GM19455 (cell line): ENCODE measurements around the gene HSF2BP.
"Not testable (repeated sequence)": the region's sequence is repeated elsewhere in the genome, so short reads cannot be mapped to it uniquely, and the experiment has no call there.

Experiments
- ATAC-seq: cut with Tn5 transposase; IDR thresholded peaks from one replicate; pipeline ENCODE4 v1.9.1; 2021; ENCODE audit not compliant: unreplicated experiment

HSF2BP gene

DNA sequence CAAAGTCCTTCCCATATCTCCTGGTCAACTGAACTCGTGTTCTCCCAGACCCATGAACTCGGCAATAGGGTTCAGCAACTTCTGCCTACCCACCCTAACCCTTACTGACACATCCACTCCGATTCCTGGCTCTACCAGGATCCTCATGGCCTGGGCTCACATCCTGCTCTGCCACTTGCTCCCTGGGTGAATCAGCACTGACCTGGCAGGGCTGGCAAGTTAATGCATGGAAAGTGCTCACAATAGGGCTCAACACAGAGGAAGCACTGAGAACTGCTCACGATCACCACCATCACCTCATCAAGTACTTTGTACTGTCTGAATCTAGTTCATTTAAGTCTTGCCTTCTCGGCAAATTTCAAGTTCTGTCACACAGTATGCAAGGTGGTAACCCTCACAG is 96.8 kb downstream of the HSF2BP start:
- ATAC-seq: not testable (repeated sequence)

DNA sequence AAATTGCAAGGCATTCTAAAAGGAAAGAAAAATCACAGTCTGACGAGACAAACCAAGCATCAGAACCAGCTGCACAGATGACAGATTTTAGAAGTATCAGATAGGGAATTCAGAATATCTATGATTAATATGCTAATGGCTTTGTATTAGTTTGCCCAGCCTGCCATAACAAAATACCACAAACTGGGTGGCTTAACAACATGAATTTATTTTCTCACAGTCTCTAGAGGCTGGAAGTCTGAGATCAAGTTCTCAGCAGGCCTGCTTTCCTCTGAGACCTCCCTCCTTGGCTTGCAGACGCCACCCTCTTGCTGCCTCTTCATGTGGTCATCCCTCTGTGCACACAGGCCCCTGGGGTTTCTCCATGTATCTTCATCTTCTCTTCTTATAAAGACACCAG is 118.7 kb downstream of the HSF2BP start:
- not testable (repeated sequence) for ATAC-seq

DNA sequence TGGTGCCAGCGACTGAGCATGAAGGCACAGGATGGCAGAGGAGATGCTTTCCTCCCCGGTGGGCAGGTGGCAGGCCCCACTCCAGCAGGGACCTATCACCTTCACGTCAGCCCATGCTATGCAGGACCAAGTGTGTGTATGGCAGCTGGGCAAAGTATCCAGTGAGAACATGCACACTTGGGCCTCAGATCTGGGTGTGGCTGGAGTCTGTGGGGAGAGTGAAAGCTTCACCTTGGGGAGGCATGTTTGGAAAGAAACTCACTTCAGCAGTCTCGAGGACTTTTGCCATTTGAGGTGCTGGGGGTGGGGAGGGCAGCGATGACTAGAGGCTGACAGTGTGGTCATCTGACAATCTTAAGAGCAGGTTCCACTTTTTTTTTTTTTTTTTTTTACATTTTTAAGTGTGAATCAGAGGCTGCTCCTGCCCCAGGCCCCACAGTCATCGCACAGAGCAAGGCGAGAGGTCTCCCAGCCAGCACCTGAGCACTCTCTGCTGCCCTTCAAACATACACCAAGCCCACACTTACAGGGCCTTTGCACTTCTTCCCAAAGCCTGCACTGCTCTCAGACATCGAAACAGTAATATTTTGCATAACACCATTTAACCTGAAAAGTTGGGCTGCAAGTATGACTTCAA is 136.7 kb downstream of the HSF2BP start:
- ATAC-seq: not testable (repeated sequence)

DNA sequence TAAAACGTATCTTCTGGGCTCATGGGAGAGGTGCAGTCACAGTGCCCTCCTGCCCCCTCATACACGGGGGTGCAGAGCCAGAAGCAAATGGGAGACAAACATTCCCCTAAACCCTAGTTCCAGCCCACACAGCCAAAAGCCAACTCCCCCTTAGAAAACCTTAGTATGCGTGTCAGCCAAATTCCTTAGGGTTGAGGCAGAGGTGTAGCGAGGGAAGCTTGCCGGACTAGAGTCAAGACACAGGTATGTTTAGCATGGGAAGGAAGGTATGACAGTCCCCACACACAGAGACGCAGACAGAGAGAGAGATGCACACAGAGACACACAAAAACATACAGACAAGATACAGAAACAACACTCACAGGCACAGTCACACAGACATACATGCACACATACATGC is 141.6 kb downstream of the HSF2BP start:
- not testable (repeated sequence) for ATAC-seq

DNA sequence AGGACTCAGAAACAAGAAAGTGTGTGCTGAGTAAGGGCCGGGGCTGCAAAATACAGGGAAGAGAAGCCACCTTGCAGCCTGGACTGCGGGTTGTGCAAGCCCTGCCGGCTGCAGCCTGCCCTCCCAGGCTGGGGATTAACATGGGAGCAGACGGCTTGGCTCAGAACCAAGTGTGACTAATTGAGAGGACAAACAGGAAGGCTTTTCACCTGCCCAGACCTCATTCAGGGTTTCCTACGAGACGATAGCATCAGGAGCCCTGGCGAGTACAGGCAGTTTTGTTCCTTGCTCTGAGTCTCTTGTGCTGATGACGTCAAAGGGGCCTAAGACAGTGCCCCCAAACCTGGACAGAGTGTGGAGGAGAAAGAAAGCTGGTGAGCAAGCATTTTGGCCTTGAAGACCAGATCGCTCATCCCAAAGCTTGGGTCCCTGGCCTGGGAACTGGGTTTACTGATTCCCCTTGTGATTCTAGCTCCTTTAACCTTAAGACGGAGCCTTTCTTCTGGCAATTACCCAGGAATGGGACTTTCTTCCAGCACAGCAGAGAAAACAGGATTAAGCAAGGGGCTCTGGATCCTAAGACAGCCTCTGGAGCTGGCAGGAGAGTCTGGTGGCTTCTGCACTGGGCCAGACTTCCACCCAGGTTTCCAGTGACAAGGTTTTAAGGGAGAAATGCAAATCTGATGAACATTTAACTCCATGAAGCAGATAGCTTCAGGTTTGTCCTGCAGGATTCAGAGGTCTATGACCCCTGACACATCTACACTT is 142.2 kb downstream of the HSF2BP start:
- ATAC-seq: not testable (repeated sequence)

DNA sequence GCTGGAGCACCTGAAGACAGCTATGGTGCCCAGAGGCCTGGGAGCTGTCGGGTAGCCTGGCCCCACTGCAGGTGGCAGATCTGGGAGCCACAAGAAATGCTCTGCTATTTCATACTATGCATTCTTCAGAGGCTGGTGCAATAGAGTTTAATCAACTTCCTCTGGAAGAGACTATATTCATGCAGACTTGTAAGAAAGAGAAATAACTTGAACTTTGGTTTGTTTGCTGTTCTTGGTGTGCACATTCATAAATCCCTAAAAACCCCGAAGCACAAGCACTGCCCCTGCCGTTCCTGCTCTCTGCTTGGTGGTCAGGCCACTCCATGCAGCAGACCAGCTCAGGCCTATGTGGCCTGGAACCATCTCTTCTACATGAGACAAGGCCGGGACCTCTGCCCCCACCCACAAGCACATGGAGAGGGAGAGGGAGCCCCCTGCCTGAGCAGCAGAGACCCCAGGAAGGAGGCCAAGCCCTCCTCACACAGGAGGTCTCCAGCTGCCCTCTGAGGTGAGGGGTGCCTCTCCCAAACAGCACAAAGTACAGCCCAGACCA is 142.9 kb downstream of the HSF2BP start:
- ATAC-seq: not testable (repeated sequence)

DNA sequence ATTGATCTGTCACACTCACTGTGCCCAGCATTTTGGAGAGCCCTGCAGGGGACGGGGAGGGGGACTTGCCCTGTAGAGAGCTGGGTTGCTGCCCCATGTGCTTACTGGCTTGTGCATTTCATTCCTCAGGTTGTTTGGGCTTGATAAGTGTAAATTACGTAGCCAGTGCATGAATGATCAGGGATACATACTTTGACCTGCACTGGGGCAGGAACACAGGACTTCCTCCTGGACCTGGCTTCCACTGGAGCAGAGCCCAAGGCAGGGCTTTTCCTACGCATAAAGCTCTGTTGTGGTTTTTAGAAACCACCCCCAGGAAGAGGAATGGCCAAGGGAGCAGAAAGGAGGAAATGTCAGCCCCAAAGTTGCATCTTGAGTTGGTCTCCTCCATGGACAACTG is 144.5 kb downstream of the HSF2BP start:
- ATAC-seq: not testable (repeated sequence)

DNA sequence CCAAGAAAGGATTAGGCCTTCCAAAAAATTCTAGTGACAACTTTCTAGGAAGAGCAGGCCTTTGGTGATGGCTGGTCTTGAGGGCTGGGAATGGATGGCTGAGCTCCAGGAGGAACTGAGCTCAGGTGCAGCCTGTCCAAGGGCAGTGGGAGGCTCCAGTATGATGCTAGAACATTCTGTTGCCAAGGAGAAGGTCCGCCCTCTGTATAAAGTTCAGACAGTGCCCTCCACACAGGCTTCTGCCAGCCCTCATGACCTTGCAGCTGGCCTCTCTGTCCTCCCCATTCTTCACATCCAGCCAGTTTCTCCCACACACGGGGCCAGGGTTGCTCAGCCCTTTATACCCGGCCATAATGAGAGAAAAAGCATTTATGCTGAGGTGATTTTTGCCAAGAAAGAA is 146.3 kb downstream of the HSF2BP start:
- not testable (repeated sequence) for ATAC-seq

DNA sequence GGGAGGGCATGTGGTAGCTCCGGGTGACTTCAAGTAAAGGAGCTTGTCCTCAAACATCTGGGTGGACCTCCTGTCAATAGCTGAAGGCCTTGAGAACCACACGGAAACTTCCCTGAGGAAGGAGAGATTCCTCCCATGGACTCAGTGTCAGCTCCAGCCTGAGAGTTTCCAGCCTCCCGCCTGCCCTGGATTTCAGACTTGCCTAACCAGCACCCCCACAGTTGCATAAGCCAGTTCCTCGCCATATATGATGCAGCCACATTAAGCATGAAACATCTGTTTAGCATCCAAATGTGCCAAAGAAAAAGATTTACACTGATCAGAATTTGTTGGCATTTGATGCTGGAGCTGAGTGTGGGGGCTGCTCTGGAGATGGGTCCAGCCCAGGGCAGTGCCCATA is 148.1 kb downstream of the HSF2BP start:
- ATAC-seq: not testable (repeated sequence)

DNA sequence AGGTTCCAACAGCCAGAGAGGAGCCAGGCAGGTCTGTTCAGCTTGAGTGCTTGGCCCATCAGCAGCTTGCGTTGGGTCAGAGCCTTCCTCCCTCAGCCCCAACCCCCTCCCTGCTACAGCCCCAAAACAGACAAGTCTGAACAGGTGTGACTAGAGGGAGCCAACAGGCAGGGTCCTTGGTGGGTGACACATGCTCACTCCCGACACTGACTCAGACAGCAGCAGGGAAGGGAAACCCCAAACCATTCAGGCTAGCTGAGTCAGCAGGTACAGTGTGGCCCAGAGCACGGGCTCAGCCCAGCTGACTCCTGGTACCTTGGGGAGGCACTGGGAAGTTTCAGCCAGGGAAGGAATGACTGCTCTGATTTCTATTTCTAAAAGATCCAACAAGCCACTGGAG is 148.6 kb downstream of the HSF2BP start:
- ATAC-seq: not testable (repeated sequence)

DNA sequence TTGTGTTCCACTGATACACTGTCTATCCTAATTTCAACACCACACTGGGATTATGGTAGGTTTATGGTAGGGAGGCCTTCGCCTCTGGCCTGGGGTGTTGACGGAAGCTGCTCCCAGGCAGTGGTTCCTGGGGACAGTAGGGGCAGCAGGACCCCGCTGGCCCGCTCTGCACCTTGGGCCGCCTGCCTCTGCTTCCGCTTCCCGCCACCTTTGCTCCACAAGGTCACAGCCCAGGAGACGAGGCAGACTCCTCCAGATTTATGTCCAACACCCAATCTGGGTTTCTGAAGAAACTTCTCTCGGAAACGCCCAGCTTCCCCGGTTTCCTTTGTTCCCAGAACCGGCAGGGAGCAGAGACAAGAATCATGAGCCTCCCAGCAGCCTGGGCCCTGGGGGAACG is 155.4 kb downstream of the HSF2BP start:
- not testable (repeated sequence) for ATAC-seq

DNA sequence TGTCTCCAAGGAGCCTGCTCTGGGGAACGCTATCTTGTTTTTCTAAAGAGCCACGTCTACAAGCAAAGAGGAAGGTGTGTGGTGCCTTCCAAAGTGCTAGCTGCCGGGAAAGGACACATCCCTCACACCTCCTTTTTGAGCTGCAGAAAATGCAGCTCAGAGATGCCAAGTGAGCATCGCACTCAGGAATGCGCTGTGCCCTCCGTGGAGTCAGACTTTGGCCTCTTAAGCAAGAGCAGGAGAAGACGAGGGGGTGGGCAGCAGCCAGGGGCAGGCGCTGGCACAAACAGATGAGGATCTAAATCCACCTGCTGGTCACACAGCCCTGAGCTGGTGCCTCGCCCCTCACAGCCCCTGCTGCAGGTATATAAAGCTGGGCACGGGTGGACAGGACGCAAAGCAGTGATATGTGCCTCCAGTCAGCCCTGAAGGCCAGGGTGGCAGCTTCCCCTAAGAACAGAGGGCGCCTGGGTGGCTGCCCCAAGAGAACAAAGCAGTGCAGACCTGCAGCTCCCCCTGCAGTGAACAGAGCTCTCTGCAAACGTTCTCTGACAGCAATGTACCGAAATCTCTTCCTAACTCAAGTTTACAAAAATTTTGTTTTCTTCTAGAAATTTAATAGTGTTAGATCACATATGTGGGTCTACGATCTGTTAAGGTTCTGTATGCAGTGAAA is 156.1 kb downstream of the HSF2BP start:
- ATAC-seq: not testable (repeated sequence)

DNA sequence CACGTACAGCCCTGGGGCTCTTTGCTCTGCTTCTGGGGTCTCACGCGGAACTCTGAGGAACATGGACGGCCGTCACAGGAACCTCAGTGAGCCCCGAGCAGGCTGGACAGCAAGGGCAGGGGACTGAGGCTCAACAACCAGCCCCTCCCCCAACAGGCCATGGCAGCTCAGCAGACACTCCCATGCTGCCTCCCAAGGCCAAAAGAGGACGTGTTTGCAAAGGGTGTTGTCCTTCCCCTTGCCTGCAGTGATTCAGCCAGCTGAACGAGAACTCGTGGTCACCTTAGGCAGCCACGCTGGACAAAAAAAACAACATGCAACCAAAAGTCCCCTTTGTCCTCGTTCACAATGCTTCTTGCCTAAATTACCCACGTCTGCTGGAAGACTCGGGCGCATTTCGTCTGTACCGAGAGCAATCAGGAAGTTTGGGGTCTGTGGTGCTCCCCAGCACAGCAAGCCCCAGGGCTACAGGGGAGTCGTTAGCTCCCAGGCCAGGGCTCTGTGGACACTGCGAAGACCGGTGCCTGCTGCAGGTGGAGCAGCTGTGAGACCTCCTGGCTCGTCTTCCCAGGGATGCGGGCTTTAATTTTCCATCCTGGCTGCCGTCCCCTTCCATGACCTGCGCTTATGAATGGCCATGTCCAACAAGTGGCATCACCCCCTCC is 156.7 kb downstream of the HSF2BP start:
- not testable (repeated sequence) for ATAC-seq

DNA sequence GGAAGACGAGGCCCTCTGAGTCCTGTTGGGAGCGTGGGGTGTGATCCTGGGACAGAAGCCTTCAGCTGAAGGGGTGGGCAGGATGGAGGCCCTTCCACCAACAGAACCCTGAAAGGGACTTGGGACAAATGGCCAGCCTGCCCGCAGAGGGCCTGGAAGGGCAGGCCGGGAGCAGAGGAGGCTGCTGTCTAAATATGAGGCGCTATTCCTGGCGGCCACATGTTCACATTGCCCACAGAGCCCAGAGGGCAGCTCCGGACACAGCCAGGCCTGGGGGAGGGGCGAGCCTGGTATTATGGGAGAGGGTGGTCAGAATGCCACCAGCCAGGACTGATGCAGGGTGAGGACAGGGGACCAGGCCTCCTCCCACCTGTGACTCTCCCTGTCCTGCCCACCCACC is 160.4 kb downstream of the HSF2BP start:
- not testable (repeated sequence) for ATAC-seq

DNA sequence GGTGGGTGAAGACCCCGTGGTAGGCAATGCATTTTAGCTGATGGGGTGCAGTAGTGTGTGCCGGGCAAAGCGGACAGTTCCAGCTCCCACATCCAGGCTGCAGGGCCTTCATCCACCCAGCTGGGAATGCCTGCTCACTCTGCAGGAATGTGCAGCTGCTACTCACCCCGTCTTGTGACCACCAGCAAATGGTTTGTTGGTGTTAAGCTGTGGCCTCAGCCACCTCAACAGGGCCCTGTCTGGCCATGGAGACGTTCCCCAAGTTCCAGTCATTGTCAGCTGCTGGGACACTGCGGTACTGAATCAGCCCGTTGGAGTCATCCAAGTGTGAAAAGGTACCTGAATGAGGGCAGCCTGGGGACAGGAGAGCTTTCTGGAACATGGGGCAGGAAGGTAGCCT is 161.2 kb downstream of the HSF2BP start:
- ATAC-seq: not testable (repeated sequence)

DNA sequence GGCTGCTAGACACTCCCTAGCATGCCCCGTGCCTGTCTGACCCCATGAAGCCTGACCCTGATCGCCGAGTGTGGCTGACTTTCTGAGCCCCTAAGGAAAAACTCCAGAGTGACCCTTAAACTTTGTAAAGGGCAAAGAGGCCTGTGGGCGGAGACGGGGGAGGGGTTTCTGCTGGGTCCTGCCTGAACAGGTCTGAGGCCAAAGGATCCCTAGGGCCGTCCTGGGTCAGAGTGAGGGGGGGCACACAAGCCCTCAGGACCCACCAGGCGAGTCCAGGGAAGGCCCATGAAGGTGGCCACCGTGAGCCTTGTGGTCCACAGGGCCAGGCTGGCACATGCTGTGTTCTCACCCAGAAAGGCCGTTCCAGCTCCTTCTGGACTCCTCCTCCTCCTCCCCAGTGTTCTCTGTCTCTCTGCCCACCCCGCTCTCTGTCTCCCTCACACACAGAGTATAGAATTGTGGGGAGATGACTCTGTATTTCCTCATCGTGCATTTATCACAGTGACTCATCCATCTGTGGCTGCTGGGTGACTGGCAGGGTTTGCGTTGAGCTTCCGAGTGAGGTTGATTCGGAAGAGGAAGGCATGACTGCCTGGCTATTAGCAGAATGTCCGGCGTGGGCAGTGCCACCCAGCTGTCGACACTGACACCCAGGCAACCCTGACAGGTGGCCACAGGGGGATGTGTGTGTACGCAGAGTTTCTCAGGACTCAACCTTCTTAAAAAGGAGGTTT is 164.8 kb downstream of the HSF2BP start:
- not testable (repeated sequence) for ATAC-seq

DNA sequence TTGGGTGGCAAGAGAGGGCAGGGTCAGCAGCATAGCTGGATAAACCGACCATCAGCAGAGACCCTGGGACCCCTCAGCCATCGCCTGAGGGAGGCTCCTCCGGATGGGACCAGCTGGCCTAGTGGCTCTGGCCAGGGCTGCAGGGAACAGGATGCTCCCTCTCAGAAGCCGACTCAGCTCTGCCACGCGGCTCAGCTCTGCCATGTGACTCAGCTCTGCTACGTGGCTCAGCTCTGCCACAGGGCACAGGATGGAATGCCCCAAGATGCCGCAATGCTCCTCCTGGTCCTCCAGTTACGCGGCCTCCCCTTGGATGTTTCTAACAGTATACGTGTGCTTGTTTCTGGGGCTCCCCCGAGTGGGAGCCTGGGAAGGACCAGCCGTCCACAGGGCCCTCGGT is 165.8 kb downstream of the HSF2BP start:
- ATAC-seq: not testable (repeated sequence)

DNA sequence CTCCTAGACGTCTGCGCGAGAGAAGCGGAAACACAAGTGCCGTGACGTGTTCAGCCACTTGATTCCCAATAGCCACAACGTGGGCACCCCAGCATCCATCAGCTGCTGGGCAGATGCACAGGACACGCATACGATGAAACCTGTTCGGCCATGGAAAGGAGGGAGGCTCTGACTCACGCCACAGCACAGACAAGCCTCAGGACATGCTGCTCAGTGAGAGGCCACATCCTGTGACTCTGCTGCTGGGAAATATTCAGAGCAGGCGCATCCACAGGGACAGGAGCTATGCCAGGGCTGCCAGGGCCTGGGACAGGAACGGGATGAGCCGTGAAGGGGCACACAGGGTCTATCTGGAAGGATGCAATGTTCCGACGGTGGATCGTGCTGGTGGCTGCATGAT is 171.1 kb downstream of the HSF2BP start:
- ATAC-seq: not testable (repeated sequence)

DNA sequence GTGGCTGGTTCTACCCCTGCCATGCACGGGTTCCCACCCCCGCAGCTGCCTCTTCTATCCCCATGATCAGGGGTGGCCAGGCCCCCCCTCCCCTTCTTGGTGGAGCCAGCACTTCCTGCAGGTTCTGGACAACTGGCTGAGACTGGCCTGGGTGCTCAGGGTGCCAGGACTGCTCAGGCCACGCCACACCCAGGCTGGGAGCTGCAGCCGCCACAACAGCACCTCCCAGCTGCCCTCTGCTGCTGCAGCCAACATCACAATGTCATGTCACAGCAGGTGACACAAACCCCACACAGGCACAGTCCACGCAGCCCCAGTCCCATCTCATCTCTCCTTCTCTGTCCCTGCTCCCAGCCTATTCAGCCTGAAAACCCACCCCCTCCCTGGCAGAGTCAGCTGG is 173.2 kb downstream of the HSF2BP start:
- not testable (repeated sequence) for ATAC-seq

DNA sequence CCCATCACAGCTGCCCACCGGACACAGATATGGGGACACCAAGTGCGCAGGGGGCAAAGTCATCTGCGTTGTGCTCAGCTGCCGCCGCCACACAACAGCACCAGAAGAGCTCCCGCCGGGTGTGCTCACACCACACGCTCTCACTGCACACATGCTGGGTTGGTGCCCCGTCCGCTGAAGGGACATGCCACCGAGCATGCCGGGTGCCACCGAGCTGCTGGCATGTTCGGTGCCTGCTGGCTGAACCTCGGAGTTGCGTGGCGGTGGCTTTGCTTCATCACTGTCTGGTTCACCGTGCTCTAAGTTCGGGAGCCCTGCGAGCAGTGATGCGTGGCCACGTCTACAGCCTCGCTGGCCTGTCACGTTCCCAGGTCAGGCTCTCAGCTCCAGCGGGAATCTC is 174.3 kb downstream of the HSF2BP start:
- not testable (repeated sequence) for ATAC-seq
